SU-DHL-6 (cell line): Measurements from ENCODE around the gene TSHR.

Experiments
- H2AFZ ChIP-seq: fragments of 200-600 bp; sonication (generic); 2 replicates; pipeline ENCODE4 v1.6.1; 2014; ENCODE audit warnings: low read depth, mild to moderate bottlenecking, moderate library complexity, mixed read lengths, antibody characterized with exemption, low read length; ENCODE audit not compliant: severe bottlenecking
- H3F3A ChIP-seq: fragments of 200-600 bp; shearing (Covaris generic); 2 replicates; pipeline ENCODE4 v1.6.0; 2016; ENCODE audit warnings: antibody characterized with exemption, mild to moderate bottlenecking; ENCODE audit not compliant: insufficient read depth
- H3K27ac ChIP-seq: fragments of 200-600 bp; sonication (generic); 2 replicates; pipeline ENCODE4 v1.5.1; 2016; ENCODE audit warnings: low read depth, mild to moderate bottlenecking, low read length, moderate library complexity, mixed read lengths
- H3K27me3 ChIP-seq: fragments of 200-600 bp; sonication (generic), shearing (Covaris generic); 2 replicates; pipeline ENCODE4 v1.6.0; 2014; ENCODE audit warnings: mild to moderate bottlenecking, low read length
- H3K36me3 ChIP-seq: fragments of 200-600 bp; sonication (generic); 2 replicates; pipeline ENCODE4 v1.6.1; 2014; ENCODE audit warnings: mild to moderate bottlenecking, low read length, mixed read lengths
- H3K4me2 ChIP-seq: fragments of 300-600, 200-600 bp; shearing (Covaris generic), sonication (generic); 2 replicates; pipeline ENCODE4 v1.6.0; 2014; ENCODE audit warnings: low read length, low read depth, mild to moderate bottlenecking; ENCODE audit not compliant: poor library complexity, severe bottlenecking
- H3K4me3 ChIP-seq: fragments of 200-600 bp; sonication (generic); 2 replicates; pipeline ENCODE4 v1.5.1; 2014; ENCODE audit warnings: antibody characterized with exemption, low read length, mild to moderate bottlenecking, mixed read lengths; ENCODE audit not compliant: insufficient read depth, poor library complexity, severe bottlenecking
- H3K79me2 ChIP-seq: fragments of 200-600 bp; sonication (generic); 2 replicates; pipeline ENCODE4 v1.6.1; 2014; ENCODE audit warnings: mild to moderate bottlenecking, low read length, moderate library complexity; ENCODE audit not compliant: insufficient read depth
- H3K9ac ChIP-seq: fragments of 200-600 bp; sonication (generic); 2 replicates; pipeline ENCODE4 v1.7.0; 2014; ENCODE audit warnings: mild to moderate bottlenecking, low read length
- H3K9me2 ChIP-seq: fragments of 200-600 bp; sonication (generic); replicated peaks from 2 replicates; pipeline ENCODE4 v1.6.1; 2014; ENCODE audit warnings: low read length; ENCODE audit not compliant: insufficient read depth
- H3K9me3 ChIP-seq: fragments of 200-600 bp; sonication (generic); 2 replicates; pipeline ENCODE4 v1.6.1; 2014; ENCODE audit warnings: low read length, mixed read lengths; ENCODE audit not compliant: insufficient read depth
- H4K20me1 ChIP-seq: fragments of 200-600 bp; sonication (generic); 2 replicates; pipeline ENCODE4 v1.6.1; 2014; ENCODE audit warnings: low read depth, mild to moderate bottlenecking, antibody characterized with exemption, low read length, moderate library complexity, mixed read lengths
- CTCF ChIP-seq: fragments of 200-600 bp; sonication (generic); IDR thresholded peaks from one replicate; pipeline ENCODE4 v1.5.1; 2017; ENCODE audit warnings: antibody characterized with exemption, mild to moderate bottlenecking, low read length, moderate library complexity; ENCODE audit not compliant: insufficient read depth, poor library complexity, severe bottlenecking
- EZH2phosphoT487 ChIP-seq: fragments of 200-600 bp; sonication (generic), shearing (Covaris generic); conservative IDR thresholded peaks from 2 replicates; pipeline ENCODE4 v1.6.1; 2018; ENCODE audit warnings: mild to moderate bottlenecking, antibody characterized with exemption, low read length, moderate library complexity, mixed read lengths

The TSHR gene

GRCh38 chr14:80926397-80927082 is 28.9 kb upstream of the TSHR start:
- Histone ChIP-seq H4K20me1 (no peaks in the 10 kb centered on the region), H3F3A (no peaks in the 10 kb centered on the region), H3K9me3 (no peaks in the 10 kb centered on the region), H2AFZ (no peak overlapping the region), H3K4me3 (no peak overlapping the region), H3K27ac (no peak overlapping the region), H3K4me2 (no peak overlapping the region), H3K79me2 (no peaks in the 10 kb centered on the region), H3K36me3 (no peaks in the 10 kb centered on the region), H3K27me3 (no peaks in the 10 kb centered on the region), H3K9me2 (no peaks in the 10 kb centered on the region), H3K9ac (no peak overlapping the region)
- TF ChIP-seq CTCF, result no peak
- TF ChIP-seq EZH2phosphoT487, result no peak

- H3K9me2 ChIP-seq, result no peaks in the 10 kb centered on the region
- no peaks in the 10 kb centered on the region for H3F3A ChIP-seq
- no peaks in the 10 kb centered on the region for H4K20me1 ChIP-seq
- no peak overlapping the region for H3K4me2 ChIP-seq
- H3K9me3 ChIP-seq, result no peaks in the 10 kb centered on the region
- no peak overlapping the region for H3K9ac ChIP-seq
- no peaks in the 10 kb centered on the region for H3K79me2 ChIP-seq
- no peak overlapping the region for H3K4me3 ChIP-seq
- TF ChIP-seq CTCF (no peak), EZH2phosphoT487 (no peak)
- H3K27ac ChIP-seq, result no peak overlapping the region
- H3K27me3 ChIP-seq, result no peaks in the 10 kb centered on the region
- no peak overlapping the region for H2AFZ ChIP-seq
- H3K36me3 ChIP-seq, result no peaks in the 10 kb centered on the region
Measured at GRCh38 chr14:80927083-80927989, 28.1 kb upstream of the TSHR start.

GRCh38 chr14:80930095-80930494 is 25.3 kb upstream of the TSHR start:
- H3F3A ChIP-seq, result no peaks in the 10 kb centered on the region
- H3K4me2 ChIP-seq, result no peak overlapping the region
- no peak overlapping the region for H3K4me3 ChIP-seq
- H4K20me1 ChIP-seq, result no peaks in the 10 kb centered on the region
- H3K27ac ChIP-seq, result no peak overlapping the region; the same call in 1 of the 2 replicates
- H3K27me3 ChIP-seq, result no peaks in the 10 kb centered on the region
- no peaks in the 10 kb centered on the region for H3K9me2 ChIP-seq
- H3K9me3 ChIP-seq, result no peaks in the 10 kb centered on the region
- H3K9ac ChIP-seq, result no peak overlapping the region
- TF ChIP-seq EZH2phosphoT487, result no peak
- no peak for TF ChIP-seq CTCF
- no peaks in the 10 kb centered on the region; the same call in 1 of the 2 replicates for H3K79me2 ChIP-seq
- H2AFZ ChIP-seq, result no peak overlapping the region
- no peaks in the 10 kb centered on the region for H3K36me3 ChIP-seq
